Mucosa of rectum (tissue), 2 donors: Measurements from ENCODE around the gene EML6.

ENCODE experiments used
- H3K27ac ChIP-seq, 2 donors: one replicate each; pipeline ENCODE4 v1.7.0; 2013; ENCODE audit warnings: inconsistent platforms in 2 of 2, low read depth in 2 of 2, low read length in 2 of 2
- H3K27me3 ChIP-seq, 2 donors: one replicate each; pipeline ENCODE4 v1.7.0; 2013; ENCODE audit warnings: low read length in 2 of 2; ENCODE audit not compliant: control insufficient read depth in 2 of 2, insufficient read depth in 2 of 2
- H3K36me3 ChIP-seq, 2 donors: one replicate each; pipeline ENCODE4 v1.7.0; 2013; ENCODE audit warnings: low read length in 2 of 2; ENCODE audit not compliant: control insufficient read depth in 2 of 2, insufficient read depth in 2 of 2
- H3K4me1 ChIP-seq, 2 donors: one replicate each; pipeline ENCODE4 v1.7.0; 2013; ENCODE audit warnings: low read length in 2 of 2, mild to moderate bottlenecking in 1 of 2; ENCODE audit not compliant: control insufficient read depth in 2 of 2, insufficient read depth in 2 of 2
- H3K4me3 ChIP-seq, 2 donors: one replicate each; pipeline ENCODE4 v1.7.0; 2013; ENCODE audit warnings: low read length in 2 of 2
- H3K9ac ChIP-seq, 2 donors: one replicate each; pipeline ENCODE4 v1.7.0; 2013; ENCODE audit warnings: low read length in 2 of 2, low read depth in 1 of 2, mild to moderate bottlenecking in 1 of 2
- H3K9me3 ChIP-seq, 2 donors: one replicate each; pipeline ENCODE4 v1.7.0; 2013; ENCODE audit warnings: low read length in 2 of 2; ENCODE audit not compliant: control insufficient read depth in 2 of 2
- donor health status: healthy.
- donor health status: Normal muscosa, but diverticular disease.

EML6 gene

DNA sequence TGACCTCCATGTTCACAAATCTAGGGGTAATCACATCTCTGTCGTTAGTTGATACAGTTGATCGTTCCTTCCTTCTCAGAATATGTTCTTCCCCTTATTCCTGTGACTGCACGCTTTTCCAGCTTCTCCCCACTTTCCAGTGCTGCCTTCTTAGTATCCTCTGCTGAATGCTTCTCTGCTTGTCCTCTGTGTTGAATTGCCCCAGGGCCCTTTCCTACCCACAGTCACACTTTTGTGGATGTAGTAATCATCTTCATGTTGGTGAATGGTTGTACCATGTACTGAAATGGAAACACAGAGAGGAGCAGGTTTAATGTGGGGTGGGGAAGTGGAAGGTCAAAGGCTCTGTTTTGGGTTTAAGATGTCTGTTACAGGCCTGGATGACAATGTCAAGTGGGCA is 47.2 kb downstream of the EML6 start:
- Histone ChIP-seq H3K4me3 (no peak overlapping the region), H3K27me3 (no peaks in the 10 kb centered on the region), H3K27ac (no peak overlapping the region), H3K9me3 (peaks cover 0 to 5% of the 10 kb centered on the region in 2 donors), H3K4me1 (no peaks in the 10 kb centered on the region), H3K9ac (no peak overlapping the region), H3K36me3 (no peaks in the 10 kb centered on the region)

DNA sequence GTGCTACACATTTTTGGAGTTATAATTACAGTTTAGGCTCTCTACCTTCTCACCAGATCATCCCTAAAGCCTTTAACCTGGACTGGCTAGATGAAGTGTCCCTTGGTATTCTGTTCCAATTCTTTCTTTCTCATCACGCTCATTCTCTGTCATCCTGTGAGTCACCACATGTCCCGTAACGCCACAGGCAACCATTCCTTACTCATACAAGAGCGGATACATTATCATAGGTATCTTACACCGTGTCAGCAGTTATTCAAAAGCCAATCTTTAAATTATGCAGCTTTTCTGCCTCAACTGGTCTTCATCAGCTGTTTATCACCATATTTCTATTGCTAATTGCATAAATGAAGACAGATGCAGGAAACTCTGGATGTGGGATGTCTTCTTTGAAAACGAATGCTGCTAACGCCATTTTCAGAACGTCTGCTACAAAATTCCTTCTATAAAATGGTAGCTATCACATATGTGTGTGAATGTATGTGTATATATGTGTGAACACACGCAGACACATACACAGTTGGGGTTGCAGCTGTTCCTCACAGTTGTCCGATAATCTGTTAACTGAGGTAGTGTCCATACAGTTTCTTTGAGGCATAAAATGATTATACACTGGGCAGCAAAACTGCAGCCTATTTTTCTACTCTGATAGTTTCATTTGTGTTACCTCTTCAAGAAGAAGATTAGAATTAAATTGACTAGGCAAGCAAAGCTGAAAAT is 47.9 kb downstream of the EML6 start:
- no peak overlapping the region for H3K9ac ChIP-seq
- no peak overlapping the region for H3K4me3 ChIP-seq
- no peak overlapping the region for H3K27ac ChIP-seq
- H3K36me3 ChIP-seq = no peaks in the 10 kb centered on the region
- H3K4me1 ChIP-seq = no peaks in the 10 kb centered on the region
- no peaks in the 10 kb centered on the region for H3K27me3 ChIP-seq
- peaks cover 0 to 5% of the 10 kb centered on the region in 2 donors for H3K9me3 ChIP-seq

DNA sequence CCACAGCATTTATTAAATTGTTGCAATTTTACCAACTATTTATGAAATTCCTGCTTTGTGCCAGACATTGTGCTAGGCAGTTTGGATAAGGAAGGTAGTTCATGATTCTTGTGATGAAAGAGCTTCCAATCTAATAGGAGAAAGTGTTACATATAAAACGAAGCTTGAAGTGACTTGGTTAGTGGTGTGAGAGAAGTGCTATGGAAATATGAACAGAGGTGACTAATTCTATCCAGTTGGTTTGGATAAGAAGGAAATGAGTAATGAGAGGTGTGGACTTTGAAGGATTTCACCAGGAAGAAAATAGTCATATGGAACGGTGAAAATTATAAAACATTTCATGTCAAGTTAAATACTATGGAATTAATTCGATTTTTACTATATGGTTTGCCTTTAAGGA is 48.6 kb downstream of the EML6 start:
- Histone ChIP-seq H3K4me1 (no peaks in the 10 kb centered on the region), H3K4me3 (no peak overlapping the region), H3K27ac (no peak overlapping the region)

DNA sequence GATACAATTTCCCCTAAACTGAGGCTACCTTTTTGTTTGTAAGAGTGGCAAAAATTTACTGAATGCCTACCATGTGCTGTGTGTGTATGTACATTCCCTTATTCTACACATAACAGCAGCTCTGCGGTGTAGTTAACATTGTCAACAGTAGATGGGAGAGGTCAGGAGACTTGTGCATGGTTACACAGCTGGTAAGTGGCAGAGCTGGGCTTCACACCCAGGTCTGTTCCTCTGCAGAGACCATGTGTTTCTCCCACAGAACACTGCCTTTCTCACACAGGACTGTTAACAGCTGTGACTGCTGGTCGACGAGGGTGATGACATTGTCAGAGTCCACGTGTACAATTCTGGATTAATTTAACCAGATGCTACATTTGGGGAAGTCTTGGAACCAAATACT is 49.1 kb downstream of the EML6 start:
- Histone ChIP-seq H3K36me3 (no peaks in the 10 kb centered on the region), H3K4me3 (no peak overlapping the region), H3K9me3 (peaks cover 0 to 5% of the 10 kb centered on the region in 2 donors), H3K4me1 (no peaks in the 10 kb centered on the region), H3K27ac (peak overlapping the region in 1 of 2 donors; percentile 45), H3K9ac (no peak overlapping the region), H3K27me3 (no peaks in the 10 kb centered on the region)

More for the DNA sequence above, 48.6 kb downstream of the EML6 start:
- Histone ChIP-seq H3K9ac (no peak overlapping the region), H3K36me3 (no peaks in the 10 kb centered on the region), H3K9me3 (peaks cover 0 to 5% of the 10 kb centered on the region in 2 donors), H3K27me3 (no peaks in the 10 kb centered on the region)

DNA sequence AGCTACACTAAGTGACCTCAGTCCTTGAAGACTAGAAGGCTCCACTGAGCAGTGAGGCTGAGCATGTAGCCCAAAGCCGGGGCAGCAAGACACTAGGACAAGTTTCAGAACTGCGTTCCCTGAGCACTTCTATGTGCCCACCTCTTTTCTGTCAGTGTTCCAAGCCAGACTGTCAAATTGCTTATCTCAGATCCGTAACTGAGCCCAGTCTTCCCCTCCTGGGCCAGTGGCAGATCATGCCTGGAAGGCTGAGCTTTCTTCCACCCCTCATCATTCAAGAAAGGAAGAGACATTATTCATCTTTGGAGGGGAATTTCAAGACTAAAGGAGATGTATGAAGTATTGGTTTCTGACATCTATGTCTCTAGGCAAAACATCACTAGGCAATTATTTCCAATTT is 49.8 kb downstream of the EML6 start:
- H3K36me3 ChIP-seq = no peaks in the 10 kb centered on the region
- peak overlapping the region in 1 of 2 donors; percentile 45 for H3K27ac ChIP-seq
- no peak overlapping the region for H3K9ac ChIP-seq
- H3K4me1 ChIP-seq = no peaks in the 10 kb centered on the region
- H3K27me3 ChIP-seq = no peaks in the 10 kb centered on the region
- no peak overlapping the region for H3K4me3 ChIP-seq
- H3K9me3 ChIP-seq = peaks cover 0 to 5% of the 10 kb centered on the region in 2 donors

DNA sequence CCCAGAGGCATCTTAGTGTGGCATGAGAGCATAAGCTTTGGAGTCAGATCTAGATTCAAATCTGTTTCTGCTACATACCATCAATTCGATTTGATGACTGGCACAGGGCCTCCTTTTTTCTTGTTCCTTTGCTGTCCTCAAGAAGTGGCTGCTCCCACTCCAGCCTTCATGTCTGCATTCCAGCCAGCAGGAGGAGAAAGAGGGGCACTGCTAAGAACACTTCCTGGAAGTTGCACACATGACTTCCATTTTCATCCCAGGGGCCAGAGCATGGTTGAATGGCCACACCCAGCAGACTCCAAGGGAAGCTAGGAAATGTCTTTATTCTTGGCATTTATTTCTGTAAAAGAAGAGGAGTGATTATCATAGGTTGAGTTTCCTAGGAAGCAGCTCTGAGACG is 50.4 kb downstream of the EML6 start:
- Histone ChIP-seq H3K4me3 (no peak overlapping the region), H3K27ac (no peak overlapping the region), H3K9me3 (peaks cover 0 to 5% of the 10 kb centered on the region in 2 donors), H3K27me3 (no peaks in the 10 kb centered on the region), H3K36me3 (no peaks in the 10 kb centered on the region), H3K4me1 (no peaks in the 10 kb centered on the region), H3K9ac (no peak overlapping the region)

DNA sequence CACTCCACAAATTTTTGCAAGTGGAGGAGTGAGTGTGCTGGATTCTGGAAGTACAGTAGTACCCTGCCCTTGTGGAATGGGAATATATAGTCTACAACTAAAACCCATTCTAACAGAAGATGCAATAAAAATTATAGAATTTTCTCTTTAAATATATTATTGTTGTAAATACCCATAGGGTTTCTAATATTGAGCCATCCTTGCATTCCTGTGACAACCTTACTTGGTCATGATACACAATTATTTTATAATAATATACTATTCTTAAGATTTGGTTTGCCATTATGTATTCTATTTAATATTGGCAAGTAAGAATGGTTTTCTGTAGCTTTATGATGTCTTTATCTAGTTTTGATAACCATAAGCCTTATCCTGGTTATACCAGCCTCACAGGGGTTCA is 52.2 kb downstream of the EML6 start:
- Histone ChIP-seq H3K9ac (no peak overlapping the region), H3K4me3 (no peak overlapping the region), H3K4me1 (no peaks in the 10 kb centered on the region), H3K27me3 (no peaks in the 10 kb centered on the region), H3K9me3 (peaks cover 0 to 5% of the 10 kb centered on the region in 2 donors), H3K36me3 (no peaks in the 10 kb centered on the region), H3K27ac (no peak overlapping the region)

DNA sequence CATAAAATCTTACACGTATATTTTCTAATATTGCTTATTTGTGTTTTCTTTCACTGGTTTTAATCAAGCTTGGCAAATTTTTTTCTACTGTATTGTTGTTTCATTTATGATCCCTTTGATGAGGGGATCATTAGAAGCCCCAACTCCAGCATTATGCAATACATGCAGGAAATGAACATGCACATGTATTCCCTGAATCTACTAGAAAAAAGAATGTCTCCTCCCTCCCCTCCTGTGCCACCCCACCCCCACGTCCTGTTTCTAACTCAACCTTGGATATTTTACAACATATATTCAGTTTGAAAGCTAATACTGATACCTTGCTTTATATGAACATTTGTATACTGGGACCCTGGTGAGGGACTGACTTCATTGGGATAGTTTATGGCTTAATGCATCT is 53.0 kb downstream of the EML6 start:
- no peaks in the 10 kb centered on the region for H3K27me3 ChIP-seq
- no peaks in the 10 kb centered on the region for H3K36me3 ChIP-seq
- no peaks in the 10 kb centered on the region for H3K4me1 ChIP-seq
- peaks cover 0 to 5% of the 10 kb centered on the region in 2 donors for H3K9me3 ChIP-seq
- no peak overlapping the region for H3K9ac ChIP-seq
- no peak overlapping the region for H3K4me3 ChIP-seq
- no peak overlapping the region for H3K27ac ChIP-seq

DNA sequence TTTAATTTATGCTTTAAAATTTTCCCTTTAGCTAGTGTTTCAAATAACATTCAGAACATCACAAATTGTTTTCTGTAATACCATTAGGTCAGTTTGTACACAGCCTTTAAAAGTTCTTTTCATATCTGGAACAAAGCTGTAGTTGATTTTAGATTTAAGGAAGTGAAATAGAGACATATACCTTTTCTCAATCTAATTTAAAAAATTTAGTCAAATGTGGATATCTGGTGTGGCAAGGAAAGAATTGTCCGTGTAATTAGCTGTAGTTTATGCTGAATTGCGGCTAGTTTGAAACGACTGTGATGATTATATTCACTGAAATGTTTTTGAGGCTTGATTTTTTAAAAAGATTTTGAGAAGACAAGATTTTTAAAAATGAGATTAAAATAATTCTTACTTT is 59.9 kb downstream of the EML6 start:
- H3K4me3 ChIP-seq = no peak overlapping the region
- H3K36me3 ChIP-seq = no peaks in the 10 kb centered on the region
- no peak overlapping the region for H3K27ac ChIP-seq
- no peaks in the 10 kb centered on the region for H3K27me3 ChIP-seq
- no peaks in the 10 kb centered on the region for H3K9me3 ChIP-seq
- H3K4me1 ChIP-seq = no peaks in the 10 kb centered on the region
- H3K9ac ChIP-seq = no peak overlapping the region

DNA sequence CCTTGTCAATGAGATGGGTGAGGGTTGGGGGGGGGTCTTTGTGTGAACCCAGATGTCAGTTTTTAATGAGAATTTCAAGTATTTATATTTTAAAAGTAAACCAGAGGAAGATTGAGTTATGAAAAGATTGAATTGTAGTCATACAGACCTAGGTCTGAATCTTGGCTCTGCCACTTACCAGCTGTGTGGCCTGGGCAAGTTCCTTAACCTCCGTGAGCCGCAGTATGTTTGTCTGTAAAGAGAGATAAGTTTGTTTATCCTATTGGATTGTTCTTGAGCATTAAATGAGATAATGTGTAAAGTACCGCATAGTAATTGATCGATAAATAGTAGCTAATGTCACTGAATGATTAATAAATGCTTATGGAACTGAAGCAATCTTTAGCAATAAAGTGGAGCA is 63.8 kb downstream of the EML6 start:
- Histone ChIP-seq H3K9me3 (no peaks in the 10 kb centered on the region), H3K9ac (no peak overlapping the region), H3K4me1 (no peaks in the 10 kb centered on the region), H3K4me3 (no peak overlapping the region), H3K27ac (no peak overlapping the region), H3K36me3 (no peaks in the 10 kb centered on the region), H3K27me3 (no peaks in the 10 kb centered on the region)
